H7 (cell line): Measurements from ENCODE around the gene GLT8D2. TPM values are rescaled to one million over a fixed set of nuclear protein-coding genes. Genes with fewer than 3 reads are reported as not detected.

ENCODE experiments used
- DNase-seq: peaks from one replicate; pipeline ENCODE4 v3.0.0; 2012
- H3K27me3 ChIP-seq: 2 replicates; pipeline ENCODE4 v1.6.0; 2011; ENCODE audit warnings: mild to moderate bottlenecking, low read length; ENCODE audit not compliant: control insufficient read depth, insufficient read depth
- H3K36me3 ChIP-seq: replicated peaks from 2 replicates; pipeline ENCODE4 v1.5.1; 2011; ENCODE audit warnings: low read length; ENCODE audit not compliant: control insufficient read depth, insufficient read depth
- H3K4me3 ChIP-seq: 2 replicates; pipeline ENCODE4 v1.5.1; 2011; ENCODE audit warnings: low read depth, mild to moderate bottlenecking, control low read depth, low read length, moderate library complexity; ENCODE audit not compliant: insufficient read depth
- total RNA-seq: library from RNA; depleted of rRNA; stranded (reverse); fragments of >200 nt; shearing (Covaris generic); gene quantifications from 2 replicates; pipeline ENCODE4 v1.2.3, GENCODE V29; 2014; rRNA removed

The GLT8D2 gene
- total RNA-seq, 1 experiment from 2014 or later, result 1.7 TPM

DNA sequence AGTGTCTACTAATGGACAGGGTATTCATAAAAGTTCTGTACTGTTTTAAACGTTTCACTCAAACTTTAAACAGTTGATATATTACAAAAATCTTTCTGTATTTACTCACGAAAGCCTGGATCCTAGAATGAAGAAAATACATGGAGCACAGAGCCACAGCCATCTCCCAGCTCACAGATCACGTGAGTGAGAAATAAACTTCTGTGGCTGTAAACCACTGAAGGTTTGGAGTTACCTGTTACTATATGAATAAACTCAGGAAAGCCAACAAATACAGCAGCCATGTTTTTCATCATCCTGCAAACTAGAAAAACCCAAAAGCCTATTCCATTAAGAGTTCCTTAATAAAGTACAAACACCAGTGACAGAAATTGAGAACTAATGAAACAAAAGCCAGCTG is 85.2 kb downstream of the GLT8D2 start:
- Histone ChIP-seq H3K4me3 (peak overlapping the region; percentile 81), H3K36me3 (no peaks in the 10 kb centered on the region), H3K27me3 (no peaks in the 10 kb centered on the region)
- DNase-seq, result no peak

DNA sequence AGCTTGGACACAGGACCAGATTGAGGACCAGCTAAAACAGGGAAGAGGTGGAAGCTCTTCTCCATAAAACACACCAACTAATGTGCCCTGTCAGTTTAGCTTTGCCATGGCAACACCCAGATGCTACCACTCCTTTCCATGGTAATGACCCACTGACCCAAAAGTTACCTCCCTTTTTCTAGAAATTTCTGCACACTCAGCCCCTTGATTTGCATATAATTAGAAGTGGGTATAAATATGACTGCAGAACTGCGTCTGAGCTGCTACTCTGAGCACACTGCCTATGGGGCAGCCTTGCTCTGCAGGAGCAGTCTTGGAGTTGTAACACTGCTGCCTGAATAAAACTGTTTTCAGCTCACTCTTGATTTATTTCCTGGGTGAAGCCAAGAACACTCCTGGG is 87.5 kb downstream of the GLT8D2 start:
- no peak for DNase-seq
- Histone ChIP-seq H3K27me3 (no peaks in the 10 kb centered on the region), H3K4me3 (no peak overlapping the region), H3K36me3 (no peaks in the 10 kb centered on the region)

DNA sequence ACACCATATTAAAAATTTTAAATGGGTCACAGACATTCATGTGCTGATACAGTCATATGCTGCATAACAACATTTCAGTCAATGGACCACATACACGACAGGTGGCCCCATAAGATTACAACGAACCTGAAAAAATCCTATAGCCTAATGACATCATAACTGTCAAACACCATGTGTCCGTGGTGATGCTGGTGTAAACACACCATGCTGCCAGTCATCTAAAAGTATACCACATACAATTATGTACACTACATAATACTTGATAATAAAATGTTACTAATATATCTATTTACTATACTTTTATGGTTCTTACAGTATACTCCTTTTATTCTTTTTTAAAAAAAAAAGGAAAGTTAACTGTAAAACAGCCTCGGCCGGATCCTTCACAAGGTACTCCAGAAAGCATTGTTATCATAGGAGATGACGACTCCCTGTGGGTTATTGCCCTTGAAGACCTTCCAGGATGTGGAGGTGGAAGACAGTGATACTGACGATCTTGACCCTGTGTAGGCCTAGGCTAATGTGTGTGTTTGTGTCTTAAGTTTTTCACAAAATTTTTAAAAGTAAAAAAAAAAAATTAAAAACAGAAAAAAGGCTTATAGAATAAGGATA is 89.3 kb downstream of the GLT8D2 start:
- no peak for DNase-seq
- Histone ChIP-seq H3K36me3 (no peaks in the 10 kb centered on the region), H3K4me3 (no peak overlapping the region), H3K27me3 (no peaks in the 10 kb centered on the region)

- H3K27me3 ChIP-seq, result no peaks in the 10 kb centered on the region
- H3K36me3 ChIP-seq, result peaks cover 5% of the 10 kb centered on the region
- no peak overlapping the region for H3K4me3 ChIP-seq
- no peak for DNase-seq
These were observed 91.4 kb downstream of the GLT8D2 start for GRCh38 chr12:103958621-103959020.

- Histone ChIP-seq H3K36me3 (peaks cover 12% of the 10 kb centered on the region), H3K4me3 (peak overlapping the region; percentile 95; the same call in 1 of the 2 replicates), H3K27me3 (no peaks in the 10 kb centered on the region)
- no peak for DNase-seq
These were observed 92.1 kb downstream of the GLT8D2 start for GRCh38 chr12:103957865-103958388.

GRCh38 chr12:103956509-103957027 is 93.4 kb downstream of the GLT8D2 start:
- no peak for DNase-seq
- Histone ChIP-seq H3K36me3 (peaks cover 19% of the 10 kb centered on the region), H3K27me3 (no peaks in the 10 kb centered on the region), H3K4me3 (peak overlapping the region; percentile 95)

DNA sequence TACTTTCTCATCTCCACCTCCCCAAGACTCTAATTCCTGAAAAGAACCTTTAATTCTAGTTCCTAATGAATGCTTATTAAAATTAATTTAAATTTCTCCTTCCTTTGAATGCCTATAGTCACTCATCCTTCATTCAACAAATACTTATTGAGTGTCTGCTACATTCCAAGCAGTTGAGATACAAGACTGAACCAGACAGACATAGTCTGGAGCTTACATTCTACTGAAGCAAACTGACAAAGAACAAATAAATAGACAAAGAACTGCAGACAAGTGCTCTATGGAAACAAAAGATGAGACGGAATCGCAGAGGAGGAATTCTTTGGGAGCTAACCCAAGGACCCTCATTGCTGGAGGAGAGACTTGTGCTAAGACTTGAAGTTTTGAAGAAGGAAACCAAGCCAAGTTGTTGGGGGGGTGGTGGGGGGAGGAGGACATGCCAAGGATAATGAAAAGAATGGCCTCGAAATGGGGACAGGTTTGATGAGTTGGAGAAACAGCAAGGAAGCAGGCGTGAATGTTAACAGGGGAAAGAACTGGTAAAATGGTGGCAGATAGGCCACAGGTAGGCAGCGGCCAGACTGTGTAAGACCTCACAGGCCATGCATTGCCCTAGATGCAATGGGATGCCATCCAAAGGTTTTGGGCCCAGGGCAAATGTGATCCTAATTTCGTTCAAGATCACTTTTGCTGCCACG is 94.0 kb downstream of the GLT8D2 start:
- peak; percentile 13 for DNase-seq
- no peaks in the 10 kb centered on the region for H3K27me3 ChIP-seq
- peaks cover 21% of the 10 kb centered on the region for H3K36me3 ChIP-seq
- H3K4me3 ChIP-seq, result peak overlapping the region; percentile 95

DNA sequence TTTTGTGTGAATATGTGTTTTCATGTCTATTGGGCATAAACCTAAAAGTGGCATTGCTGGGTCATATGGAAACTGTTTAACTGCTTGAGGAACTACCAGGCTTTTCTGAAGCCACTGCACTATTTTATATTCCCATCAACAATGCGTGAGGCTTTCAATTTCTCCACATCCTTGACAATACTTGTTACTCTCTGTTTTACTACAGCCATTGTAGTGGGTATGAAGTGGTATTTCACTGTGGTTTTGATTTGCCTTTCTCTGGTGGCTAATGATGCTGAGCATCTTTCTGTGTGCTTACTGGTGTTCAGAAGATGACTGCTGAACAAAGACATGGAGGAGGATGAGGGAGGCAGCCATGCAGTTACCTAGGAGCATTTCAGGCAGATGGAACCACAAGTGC is 97.5 kb downstream of the GLT8D2 start:
- Histone ChIP-seq H3K27me3 (no peaks in the 10 kb centered on the region), H3K36me3 (peaks cover 36% of the 10 kb centered on the region), H3K4me3 (no peak overlapping the region)
- no peak for DNase-seq

DNA sequence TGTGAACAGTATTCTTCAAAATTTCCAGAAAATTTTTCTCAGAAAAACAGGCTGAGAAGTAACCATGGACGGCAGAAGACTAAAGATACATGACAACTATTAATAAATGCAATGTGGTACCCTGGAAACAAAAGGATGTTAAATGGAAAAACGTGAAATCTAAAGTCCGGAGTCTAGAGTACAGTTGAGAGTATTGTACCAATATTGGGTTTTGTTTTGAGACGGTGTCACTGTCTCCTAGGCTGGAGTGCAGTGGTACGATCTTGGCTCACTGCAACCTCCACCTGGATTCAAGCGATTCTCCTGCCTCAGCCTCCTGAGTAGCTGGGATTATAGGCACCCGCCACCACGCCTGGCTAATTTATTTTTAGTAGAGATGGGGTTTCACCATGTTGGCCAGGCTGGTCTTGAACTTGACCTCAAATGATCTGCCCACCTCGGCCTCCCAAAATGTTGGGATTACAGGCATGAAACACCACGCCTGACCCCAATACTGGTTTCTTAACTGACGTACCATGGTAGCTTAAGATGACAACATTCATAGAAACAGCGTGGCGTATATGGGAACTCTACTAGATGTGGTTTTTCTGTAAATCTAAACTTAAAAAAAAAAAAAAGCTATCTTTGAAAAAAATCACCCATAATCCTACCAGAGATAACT is 101.1 kb downstream of the GLT8D2 start:
- no peaks in the 10 kb centered on the region for H3K27me3 ChIP-seq
- DNase-seq, result no peak
- H3K36me3 ChIP-seq, result peaks cover 56% of the 10 kb centered on the region
- H3K4me3 ChIP-seq, result no peak overlapping the region

DNA sequence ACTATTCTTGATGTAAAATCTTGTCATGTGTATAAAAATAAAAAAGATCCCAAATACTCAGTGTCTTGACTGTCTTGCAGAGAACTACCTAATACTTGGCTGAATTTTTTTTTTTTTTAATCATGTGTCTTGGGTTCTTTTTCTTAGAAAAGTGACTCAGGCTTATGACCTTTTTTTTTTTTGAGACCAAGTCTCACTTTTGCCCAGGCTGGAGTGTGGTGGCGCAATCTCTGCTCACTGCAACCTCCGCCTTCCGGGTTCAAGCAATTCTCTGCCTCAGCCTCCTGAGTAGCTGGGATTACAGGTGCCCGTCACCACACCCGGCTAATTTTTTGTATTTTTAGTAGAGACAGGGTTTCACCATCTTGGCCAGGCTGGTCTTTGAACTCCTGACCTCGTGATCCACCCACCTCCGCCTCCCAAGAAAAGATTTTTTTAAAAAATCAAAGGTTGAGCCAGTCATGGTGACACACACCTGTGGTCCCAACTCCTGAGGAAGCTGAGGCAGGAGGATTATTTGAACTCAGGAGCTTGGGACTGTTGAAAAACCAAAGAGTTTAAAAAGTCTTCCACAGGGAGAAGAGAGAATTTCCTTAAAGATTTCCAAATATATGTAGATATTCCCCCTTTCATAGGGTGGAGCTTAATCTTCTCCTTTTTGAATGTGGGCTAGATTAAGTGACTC is 102.0 kb downstream of the GLT8D2 start:
- H3K4me3 ChIP-seq, result no peak overlapping the region
- no peak for DNase-seq
- H3K36me3 ChIP-seq, result peaks cover 56% of the 10 kb centered on the region
- H3K27me3 ChIP-seq, result no peaks in the 10 kb centered on the region

GRCh38 chr12:103944964-103945363 is 105.0 kb downstream of the GLT8D2 start:
- DNase-seq, result no peak
- H3K27me3 ChIP-seq, result no peaks in the 10 kb centered on the region
- peaks cover 61% of the 10 kb centered on the region for H3K36me3 ChIP-seq
- no peak overlapping the region for H3K4me3 ChIP-seq

Other genes with a start within 250 kb of the GLT8D2 start
- 6.3 and 11.0 TPM in 2 replicates for gene NT5DC3, start 209.0 kb downstream of the GLT8D2 start, total RNA-seq
- 602 and 610 TPM in 2 replicates for gene HSP90B1, start 119.8 kb downstream of the GLT8D2 start, total RNA-seq
- 41.2 and 41.4 TPM in 2 replicates for gene TDG, start 84.3 kb downstream of the GLT8D2 start, total RNA-seq
- gene HCFC2, start 14.3 kb upstream of the GLT8D2 start, total RNA-seq, result 1.5 and 1.8 TPM in 2 replicates
- gene NFYB, start 88.0 kb upstream of the GLT8D2 start, total RNA-seq, result 22.5 and 35.2 TPM in 2 replicates
- gene TXNRD1, start 165.6 kb upstream of the GLT8D2 start, total RNA-seq, result 169 and 180 TPM in 2 replicates